Pancreas (tissue), 10 donors: ENCODE measurements around the gene ANTXR2. TPM values are rescaled to one million over a fixed set of nuclear protein-coding genes. Genes with fewer than 3 reads are reported as not detected.
A peak's percentile ranks its signal among the peaks of the same experiment; 100 is the strongest.

Source experiments
- ATAC-seq, 4 donors: fragments of 200-7000 bp; cut with Tn5 transposase; one replicate each; pipeline versions ENCODE4 v1.8.0 to v1.9.1; 2020; ENCODE audit warnings: mild to moderate bottlenecking in 4 of 4, moderate library complexity in 4 of 4
- DNase-seq, 6 donors: peaks; one replicate each; pipeline ENCODE4 v3.0.0-alpha.2; 2020
- FAIRE-seq: peaks from 2 replicates; lab custom pipeline; 2012; peaks lifted over from hg19 to GRCh38; lab: Jason Lieb, UNC
- H3K27ac ChIP-seq, 4 donors: fragments of 200-600 bp; sonication (generic); 1 replicate in 3 of 4; 2 replicates in 1 of 4; pipeline versions ENCODE4 v1.5.0 to v1.8.0; 2020
- H3K27me3 ChIP-seq, 4 donors: fragments of 200-600 bp; one replicate each; pipeline ENCODE4 v1.8.0; 2021
- H3K36me3 ChIP-seq, 3 donors: fragments of 200-600 bp; sonication (generic) in 1 of 3; one replicate each; pipeline versions ENCODE4 v1.5.0 to v1.8.0; 2020 to 2021
- H3K4me1 ChIP-seq, 3 donors: fragments of 200-600 bp; one replicate each; pipeline ENCODE4 v1.8.0; 2021
- H3K4me3 ChIP-seq, 4 donors: fragments of 200-600 bp; sonication (generic) in 2 of 4; one replicate each; pipeline versions ENCODE4 v1.5.0 to v1.8.0; 2020 to 2021
- H3K9me3 ChIP-seq, 4 donors: fragments of 200-600 bp; one replicate each; pipeline ENCODE4 v1.8.0; 2021
- WGBS, 2 donors: extraction: QIAGEN DNeasy Blood & Tissue Kit; methylation state at CpG; one replicate each; pipeline ENCODE4 v1.1.7; 2013; 5-methylcytosine and 5-hydroxymethylcytosine counted together
- intact Hi-C, 3 donors: fragments of 100-400 bp; cut with DNase I; formaldehyde crosslinking; loops; one replicate each; pipeline versions ENCODE4 v1.11.1 to v1.14.2; 2022
- polyA plus RNA-seq, 2 donors: library from polyadenylated mRNA; stranded (reverse); fragments of 200-250 nt; gene quantifications; one replicate each; pipeline ENCODE4 v1.2.3, GENCODE V29; 2013
- total RNA-seq, 6 donors: library from RNA; stranded (reverse); fragmentation: NEBNext Ultra II Directional in 4 of 6; extraction: Animal tissue kit (Norgen Biotek cat#: 25700) in 4 of 6; gene quantifications; one replicate each; pipeline versions ENCODE4 v1.2.1 to v1.2.4, GENCODE V29; 2021 to 2023
- TF ChIP-seq, protein P1 (sequence below), 4 donors: fragments of 200-600 bp; sonication (generic) in 3 of 4; IDR thresholded peaks; one replicate each; pipeline versions ENCODE4 v1.5.0 to v1.8.0; 2021; ENCODE audit warnings: antibody characterized with exemption in 4 of 4
- donor health status: healthy with polysubstance abuse.
- donor health status: DM: no; HTN: no; CAD: no; lungs with moderate emphysema.
- donor health status: DM: no; HTN: no; CAD: no.
- donor health status: control.
- donor health status: control.
- donor health status: Bipolar disorder and iron deficiency.
- donor health status: DM: yes; HTN: yes; CAD: no.
- donor health status: DM: no; HTN: no; CAD: no.
- donor health status: DM: no; HTN: no; CAD: no.
- donor health status: DM: yes; HTN: yes; CAD: no.

Gene ANTXR2
- total and polyA plus RNA-seq, 8 donors, result 1.4 to 22.4 (median 4.6) TPM

DNA sequence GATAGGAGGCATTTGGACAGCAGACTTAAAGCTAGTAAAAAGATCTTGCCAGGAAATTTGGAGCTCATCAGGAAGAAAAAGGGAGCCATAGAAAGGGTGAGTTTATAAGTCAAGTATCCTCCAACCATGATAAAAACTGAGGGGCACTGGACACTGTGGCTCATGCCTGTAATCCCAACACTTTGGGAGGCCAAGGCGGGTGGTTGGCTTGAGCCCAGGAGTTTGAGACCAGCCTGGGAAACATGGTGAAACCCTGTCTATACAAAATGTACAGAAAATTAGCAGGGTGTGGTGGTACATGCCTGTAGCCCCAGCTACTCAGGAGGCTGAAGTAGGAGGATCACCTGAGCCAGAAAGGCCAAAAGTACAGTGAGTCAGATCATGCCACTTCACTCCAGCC lies 48.7 kb downstream of the ANTXR2 start:
- Histone ChIP-seq H3K27me3 (no peaks in the 10 kb centered on the region), H3K4me3 (no peak overlapping the region), H3K27ac (no peak overlapping the region), H3K9me3 (no peaks in the 10 kb centered on the region), H3K4me1 (no peaks in the 10 kb centered on the region), H3K36me3 (no peaks in the 10 kb centered on the region)
- FAIRE-seq (no peak), DNase-seq (no peak), ATAC-seq (no peak)
- WGBS, 2 donors, result 94% methylated on average over 1 of the region's 1 CpG
- intact Hi-C loops, result no loop called here
- TF ChIP-seq, protein P1, sequence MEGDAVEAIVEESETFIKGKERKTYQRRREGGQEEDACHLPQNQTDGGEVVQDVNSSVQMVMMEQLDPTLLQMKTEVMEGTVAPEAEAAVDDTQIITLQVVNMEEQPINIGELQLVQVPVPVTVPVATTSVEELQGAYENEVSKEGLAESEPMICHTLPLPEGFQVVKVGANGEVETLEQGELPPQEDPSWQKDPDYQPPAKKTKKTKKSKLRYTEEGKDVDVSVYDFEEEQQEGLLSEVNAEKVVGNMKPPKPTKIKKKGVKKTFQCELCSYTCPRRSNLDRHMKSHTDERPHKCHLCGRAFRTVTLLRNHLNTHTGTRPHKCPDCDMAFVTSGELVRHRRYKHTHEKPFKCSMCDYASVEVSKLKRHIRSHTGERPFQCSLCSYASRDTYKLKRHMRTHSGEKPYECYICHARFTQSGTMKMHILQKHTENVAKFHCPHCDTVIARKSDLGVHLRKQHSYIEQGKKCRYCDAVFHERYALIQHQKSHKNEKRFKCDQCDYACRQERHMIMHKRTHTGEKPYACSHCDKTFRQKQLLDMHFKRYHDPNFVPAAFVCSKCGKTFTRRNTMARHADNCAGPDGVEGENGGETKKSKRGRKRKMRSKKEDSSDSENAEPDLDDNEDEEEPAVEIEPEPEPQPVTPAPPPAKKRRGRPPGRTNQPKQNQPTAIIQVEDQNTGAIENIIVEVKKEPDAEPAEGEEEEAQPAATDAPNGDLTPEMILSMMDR (IDR thresholded peaks at IDR 0.05), result no peak

DNA sequence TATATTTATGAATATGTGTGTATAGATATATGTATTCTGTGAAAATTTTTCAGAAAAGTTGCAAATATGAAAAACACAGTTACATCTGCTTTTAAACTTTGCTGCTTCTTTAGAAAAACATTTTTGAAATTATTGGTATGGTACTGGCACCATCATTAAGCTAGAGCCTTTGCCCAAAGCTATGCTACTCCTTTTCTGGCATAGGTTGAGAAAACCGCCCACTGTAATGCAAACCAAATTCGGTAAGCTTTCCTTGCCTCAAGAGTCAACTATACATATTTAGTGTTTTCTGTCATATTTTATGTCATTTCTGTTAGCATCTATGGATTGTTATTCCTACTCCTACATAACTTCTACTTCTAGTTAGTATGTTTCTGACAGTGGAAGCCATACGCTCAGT lies 50.7 kb downstream of the ANTXR2 start:
- TF ChIP-seq, protein P1 (IDR thresholded peaks at IDR 0.05), result no peak
- Histone ChIP-seq H3K4me1 (peaks cover 0 to 4% (median 0%) of the 10 kb centered on the region in 3 donors), H3K9me3 (no peaks in the 10 kb centered on the region), H3K4me3 (no peak overlapping the region), H3K27me3 (no peaks in the 10 kb centered on the region), H3K36me3 (no peaks in the 10 kb centered on the region), H3K27ac (no peak overlapping the region)
- intact Hi-C loops, result no loop called here
- FAIRE-seq, result no peak
- 93 to 98% methylated on average over 3 of the region's 3 CpGs for WGBS, 2 donors
- no peak for DNase-seq
- no peak for ATAC-seq

DNA sequence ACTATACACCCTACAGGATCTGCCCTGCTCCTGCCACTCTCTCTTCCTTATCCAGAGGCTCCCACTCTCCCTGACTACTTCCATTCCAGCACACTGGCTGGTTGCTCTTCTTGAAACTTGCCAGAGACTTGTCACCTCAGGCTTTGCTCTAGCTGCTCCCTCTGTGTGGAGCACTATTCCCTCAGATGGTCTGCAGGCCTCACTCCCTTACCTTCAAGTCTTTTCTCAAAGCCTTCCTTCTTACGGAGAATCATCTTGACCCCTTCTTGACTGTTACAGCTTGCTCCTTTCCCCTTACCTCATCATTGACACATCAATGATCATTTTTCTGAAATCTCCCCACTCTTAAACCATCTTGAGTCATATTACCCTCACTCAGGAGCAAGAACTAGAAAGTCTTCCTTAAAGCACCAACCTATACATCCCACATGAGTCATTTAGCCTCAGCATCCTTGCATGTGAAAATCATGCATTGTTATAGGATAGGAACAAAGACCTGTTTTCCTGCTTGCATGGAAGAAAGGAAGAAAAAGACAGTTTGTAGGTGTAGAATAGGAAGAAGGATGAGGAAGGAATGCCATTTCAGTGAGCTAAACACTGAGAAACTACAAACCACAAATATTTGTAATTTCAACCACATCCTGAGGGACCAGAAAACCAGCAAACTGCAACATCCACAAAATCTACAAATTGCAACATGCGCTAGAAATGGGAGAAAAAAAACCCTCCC lies 55.7 kb downstream of the ANTXR2 start:
- H3K4me1 ChIP-seq, result peaks cover 0 to 4% (median 0%) of the 10 kb centered on the region in 3 donors
- ATAC-seq, result peak in 2 of 4 donors; percentile 45 to 65
- FAIRE-seq, result no peak
- no peak overlapping the region for H3K4me3 ChIP-seq
- TF ChIP-seq, protein P1 (IDR thresholded peaks at IDR 0.05), result no peak
- intact Hi-C loops, result no loop called here
- no peaks in the 10 kb centered on the region for H3K27me3 ChIP-seq
- no peaks in the 10 kb centered on the region for H3K9me3 ChIP-seq
- WGBS, 2 donors, result 94 to 96% methylated on average over 2 of the region's 2 CpGs
- no peak for DNase-seq
- no peak overlapping the region for H3K27ac ChIP-seq
- no peaks in the 10 kb centered on the region for H3K36me3 ChIP-seq

DNA sequence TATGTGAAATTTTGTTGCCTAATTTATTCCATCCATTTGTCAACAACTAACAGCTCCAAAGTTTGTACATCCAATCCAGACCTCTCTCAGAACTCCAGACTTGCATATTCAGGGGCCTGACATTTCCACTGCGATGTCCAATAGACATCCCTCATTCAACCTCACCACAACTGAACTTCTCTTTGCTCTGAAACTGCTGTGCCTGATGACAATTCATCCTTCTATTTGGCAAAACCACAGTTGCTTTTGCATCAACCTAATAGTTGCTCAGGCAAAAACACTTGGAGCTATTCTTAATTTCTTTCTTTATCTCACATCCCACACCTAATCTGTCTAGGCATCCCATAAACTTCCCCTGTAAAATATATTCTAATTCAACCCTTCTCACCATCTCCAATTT lies 56.5 kb downstream of the ANTXR2 start:
- Histone ChIP-seq H3K27ac (no peak overlapping the region), H3K27me3 (no peaks in the 10 kb centered on the region), H3K4me3 (no peak overlapping the region), H3K4me1 (peaks cover 0 to 4% (median 0%) of the 10 kb centered on the region in 3 donors), H3K9me3 (no peaks in the 10 kb centered on the region), H3K36me3 (no peaks in the 10 kb centered on the region)
- intact Hi-C loops, result no loop called here
- FAIRE-seq, result no peak
- DNase-seq, result no peak
- TF ChIP-seq, protein P1 (IDR thresholded peaks at IDR 0.05), result no peak
- 93 to 100% methylated on average over 1 of the region's 1 CpG for WGBS, 2 donors
- no peak for ATAC-seq
